SK-N-MC (cell line): ENCODE results near the gene SDK2.

Source experiments
- DNase-seq: peaks from one replicate; pipeline ENCODE4 v3.0.0-alpha.2; 2011; ENCODE audit warnings: low read depth, low spot score
- H3K27ac ChIP-seq: fragments of 200-600 bp; sonication (generic); 2 replicates; pipeline ENCODE4 v1.5.1; 2016; ENCODE audit warnings: mixed run types
- H3K36me3 ChIP-seq: fragments of 200-600 bp; sonication (generic); 2 replicates; pipeline ENCODE4 v1.6.1; 2017; ENCODE audit warnings: antibody characterized with exemption, low read length, mixed read lengths; ENCODE audit not compliant: insufficient read depth
- H3K4me3 ChIP-seq: fragments of 200-600 bp; sonication (generic); 2 replicates; pipeline ENCODE4 v1.5.1; 2016
- H3K9ac ChIP-seq: fragments of 200-600 bp; sonication (generic); 2 replicates; pipeline ENCODE4 v1.8.0; 2017; ENCODE audit warnings: mixed run types, mixed read lengths; ENCODE audit not compliant: insufficient read length
- H3K9me3 ChIP-seq: fragments of 200-600 bp; sonication (generic); 2 replicates; pipeline ENCODE4 v1.6.1; 2017; ENCODE audit warnings: low read depth, mild to moderate bottlenecking, antibody characterized with exemption, low read length, moderate library complexity, mixed read lengths
- EZH2 ChIP-seq: fragments of 200-600 bp; sonication (generic); IDR thresholded peaks from one replicate; pipeline ENCODE4 v1.6.1; 2017; ENCODE audit warnings: antibody characterized with exemption
- FOXP2 ChIP-seq: optimal IDR thresholded peaks from 2 replicates; pipeline ENCODE3; 2011; ENCODE audit warnings: mild to moderate bottlenecking, moderate library complexity; ENCODE audit not compliant: insufficient read depth; ENCODE audit errors: extremely low read length, control extremely low read depth
- POLR2AphosphoS5 ChIP-seq: IDR thresholded peaks from 2 replicates; pipeline ENCODE4 v1.6.1; 2012; ENCODE audit warnings: mild to moderate bottlenecking, low read depth, low read length, borderline replicate concordance

SDK2 gene

DNA sequence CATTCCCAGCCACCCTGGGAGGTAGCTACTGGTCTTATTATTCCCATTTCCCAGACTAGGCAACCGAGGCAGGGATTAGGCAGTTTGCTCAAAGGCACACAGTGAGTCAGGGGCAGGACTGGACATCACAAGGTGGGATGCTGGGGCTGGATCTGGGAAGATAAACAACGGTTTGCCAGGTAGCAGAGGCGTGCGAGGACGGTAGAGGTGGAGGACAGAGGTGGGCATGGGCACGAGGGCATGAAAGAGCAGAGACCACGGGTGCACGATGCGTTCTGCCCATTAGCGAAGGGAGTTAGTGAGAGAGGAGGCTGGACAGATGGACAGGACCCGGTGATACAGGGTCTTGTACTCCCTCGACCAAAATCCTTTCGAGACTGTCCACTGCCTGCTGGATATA, 148.0 kb downstream of the SDK2 start:
- no peaks in the 10 kb centered on the region for H3K36me3 ChIP-seq
- no peak overlapping the region for H3K27ac ChIP-seq
- no peak overlapping the region for H3K4me3 ChIP-seq
- TF ChIP-seq EZH2, result no peak
- TF ChIP-seq POLR2AphosphoS5, result no peak
- no peak for TF ChIP-seq FOXP2
- no peaks in the 10 kb centered on the region for H3K9me3 ChIP-seq
- no peak for DNase-seq
- no peak overlapping the region for H3K9ac ChIP-seq

DNA sequence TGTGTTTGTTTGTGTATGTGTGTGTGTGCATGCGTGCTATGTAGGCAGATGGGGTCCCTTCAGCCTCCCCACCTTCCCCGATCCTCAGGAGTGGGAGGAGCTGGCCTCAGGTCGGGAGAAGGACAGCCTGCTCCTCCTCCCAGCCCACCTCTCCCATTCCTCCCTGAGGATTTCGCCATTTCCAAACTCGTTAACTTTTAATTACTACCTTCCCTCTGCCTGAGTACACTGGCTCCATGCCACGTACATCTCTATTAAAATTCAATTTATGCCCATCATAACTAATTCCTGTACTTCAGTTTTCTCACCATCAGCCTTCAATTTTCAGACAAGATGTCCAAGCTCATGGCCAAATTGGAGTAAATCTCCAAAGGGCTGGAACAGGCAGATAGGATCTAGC, 148.6 kb downstream of the SDK2 start:
- Histone ChIP-seq H3K9ac (no peak overlapping the region), H3K27ac (no peak overlapping the region), H3K36me3 (no peaks in the 10 kb centered on the region), H3K9me3 (no peaks in the 10 kb centered on the region), H3K4me3 (no peak overlapping the region)
- no peak for DNase-seq
- no peak for TF ChIP-seq EZH2
- TF ChIP-seq POLR2AphosphoS5, result no peak
- TF ChIP-seq FOXP2, result no peak

DNA sequence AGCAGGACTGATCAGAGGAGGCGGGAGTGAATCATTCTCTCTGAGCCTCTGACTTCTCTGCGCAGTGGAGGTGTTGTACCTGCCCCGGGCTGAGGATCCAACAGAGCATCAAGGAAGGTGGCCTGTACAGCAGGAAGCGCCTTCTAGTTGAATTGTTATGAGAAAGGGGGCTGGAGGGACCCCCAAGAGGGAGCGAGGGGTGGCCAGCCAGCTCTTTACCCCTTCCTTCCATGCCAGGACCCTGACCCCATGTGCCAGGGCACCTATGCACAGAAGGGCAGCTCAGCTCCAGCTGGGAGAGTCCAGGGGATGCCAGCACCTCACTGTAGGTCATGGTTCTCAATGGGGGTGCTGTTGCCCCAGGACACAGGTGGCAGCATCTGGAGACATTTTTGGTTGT, 149.3 kb downstream of the SDK2 start:
- H3K4me3 ChIP-seq, result no peak overlapping the region
- no peak overlapping the region for H3K27ac ChIP-seq
- H3K9ac ChIP-seq, result no peak overlapping the region
- H3K36me3 ChIP-seq, result no peaks in the 10 kb centered on the region
- no peak for DNase-seq
- H3K9me3 ChIP-seq, result no peaks in the 10 kb centered on the region
- TF ChIP-seq FOXP2 (no peak), POLR2AphosphoS5 (no peak), EZH2 (no peak)

DNA sequence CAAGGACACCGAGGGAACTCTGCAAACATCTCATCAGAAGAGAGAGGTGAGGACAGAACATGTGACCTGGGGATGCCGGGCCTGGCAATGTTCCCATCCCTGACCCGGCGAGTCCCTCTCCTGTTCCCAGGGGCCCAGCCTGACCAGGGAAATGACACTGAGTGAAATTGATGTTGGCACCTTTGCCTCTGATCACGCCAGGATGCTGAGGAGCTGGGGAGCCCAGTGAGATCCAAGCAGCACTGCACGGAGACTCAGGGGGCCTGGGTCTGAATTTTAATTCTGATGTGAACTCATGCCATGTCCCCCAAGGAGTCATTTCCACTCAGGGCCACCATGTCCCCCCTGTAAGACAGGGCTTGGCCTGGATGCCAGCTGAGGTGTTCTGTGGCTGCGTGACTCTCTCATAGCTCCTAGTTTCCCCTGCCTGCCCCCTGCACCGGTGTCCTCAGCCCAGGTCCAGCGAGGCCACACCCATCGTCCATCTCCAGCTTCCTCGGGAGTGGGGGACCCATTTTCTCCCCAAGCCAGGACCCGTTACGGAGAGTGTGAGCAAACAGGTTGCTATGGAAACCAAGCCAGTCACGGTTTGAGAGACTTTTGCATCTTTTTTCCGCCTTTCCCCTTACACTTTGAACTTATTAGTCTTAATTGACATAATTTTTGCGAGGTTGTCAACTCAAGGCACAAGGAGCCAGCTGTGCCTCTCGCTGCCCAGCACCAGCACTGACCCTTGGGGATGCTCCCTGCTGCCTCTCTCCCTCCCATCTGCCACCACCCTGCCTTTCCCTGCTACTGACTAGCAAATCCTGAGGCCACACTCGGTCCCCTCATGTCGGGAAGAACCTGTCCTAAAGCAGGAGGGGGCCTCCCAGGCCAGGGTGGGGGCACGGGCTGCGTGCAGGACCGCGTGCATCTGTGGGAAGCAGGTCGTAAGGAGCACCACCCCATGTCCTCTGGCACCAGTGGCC, 150.0 kb downstream of the SDK2 start:
- no peaks in the 10 kb centered on the region for H3K9me3 ChIP-seq
- no peak for DNase-seq

DNA sequence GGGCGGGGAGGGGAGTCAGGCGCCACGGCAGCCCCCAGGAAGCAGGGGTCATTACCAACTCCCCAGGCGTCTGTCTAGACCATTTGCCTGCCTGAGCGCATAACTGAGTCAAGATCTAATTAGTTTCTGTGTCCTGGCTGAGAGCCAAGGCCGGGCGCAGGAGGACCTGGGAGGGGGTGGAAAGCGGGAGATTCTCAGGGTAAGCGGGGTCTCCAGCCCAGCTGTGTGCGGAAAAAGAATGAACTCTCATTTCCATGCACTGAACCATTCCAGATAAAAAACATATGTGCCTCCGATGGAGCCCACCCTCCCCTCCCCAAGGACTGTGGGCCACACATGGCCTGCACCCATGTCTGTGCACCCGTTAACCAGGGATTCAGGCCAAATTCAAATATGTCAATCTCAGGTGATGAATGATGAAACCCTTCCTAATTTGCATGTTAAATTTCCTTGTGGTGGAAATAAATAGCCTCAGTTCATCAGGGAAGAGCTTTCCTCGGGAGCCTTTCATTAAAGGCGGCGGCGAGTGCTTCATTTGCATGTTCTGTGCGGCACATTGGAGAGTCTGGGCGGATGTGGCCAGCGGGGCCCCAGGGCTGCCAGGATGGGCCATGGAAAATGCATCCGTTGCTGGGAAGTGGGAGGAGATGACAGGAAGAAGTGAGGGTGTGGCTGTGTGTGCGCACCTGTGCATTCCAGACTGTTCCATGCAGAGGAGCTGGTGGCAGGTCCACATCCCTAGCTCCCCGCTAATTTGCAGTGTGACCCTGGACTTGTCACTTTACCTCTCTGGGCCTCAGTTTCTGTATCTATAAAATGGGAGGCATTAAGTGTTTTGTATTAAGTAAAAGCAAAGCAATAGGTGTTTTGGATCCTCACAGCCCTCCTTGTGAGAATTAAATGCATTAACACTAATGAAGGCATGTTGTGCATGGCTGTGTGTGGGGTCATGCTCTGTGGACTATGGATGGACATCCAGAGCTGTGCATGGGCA, 151.1 kb downstream of the SDK2 start:
- no peaks in the 10 kb centered on the region for H3K36me3 ChIP-seq
- DNase-seq, result no peak
- H3K4me3 ChIP-seq, result no peak overlapping the region
- H3K27ac ChIP-seq, result no peak overlapping the region
- no peak overlapping the region for H3K9ac ChIP-seq
- H3K9me3 ChIP-seq, result no peaks in the 10 kb centered on the region
- TF ChIP-seq EZH2 (peak; percentile 8), FOXP2 (no peak)

More for the DNA sequence above, 150.0 kb downstream of the SDK2 start:
- no peak for TF ChIP-seq POLR2AphosphoS5
- no peak for TF ChIP-seq EZH2
- TF ChIP-seq FOXP2, result no peak
- H3K27ac ChIP-seq, result no peak overlapping the region
- H3K36me3 ChIP-seq, result no peaks in the 10 kb centered on the region
- no peak overlapping the region for H3K4me3 ChIP-seq
- no peak overlapping the region for H3K9ac ChIP-seq

DNA sequence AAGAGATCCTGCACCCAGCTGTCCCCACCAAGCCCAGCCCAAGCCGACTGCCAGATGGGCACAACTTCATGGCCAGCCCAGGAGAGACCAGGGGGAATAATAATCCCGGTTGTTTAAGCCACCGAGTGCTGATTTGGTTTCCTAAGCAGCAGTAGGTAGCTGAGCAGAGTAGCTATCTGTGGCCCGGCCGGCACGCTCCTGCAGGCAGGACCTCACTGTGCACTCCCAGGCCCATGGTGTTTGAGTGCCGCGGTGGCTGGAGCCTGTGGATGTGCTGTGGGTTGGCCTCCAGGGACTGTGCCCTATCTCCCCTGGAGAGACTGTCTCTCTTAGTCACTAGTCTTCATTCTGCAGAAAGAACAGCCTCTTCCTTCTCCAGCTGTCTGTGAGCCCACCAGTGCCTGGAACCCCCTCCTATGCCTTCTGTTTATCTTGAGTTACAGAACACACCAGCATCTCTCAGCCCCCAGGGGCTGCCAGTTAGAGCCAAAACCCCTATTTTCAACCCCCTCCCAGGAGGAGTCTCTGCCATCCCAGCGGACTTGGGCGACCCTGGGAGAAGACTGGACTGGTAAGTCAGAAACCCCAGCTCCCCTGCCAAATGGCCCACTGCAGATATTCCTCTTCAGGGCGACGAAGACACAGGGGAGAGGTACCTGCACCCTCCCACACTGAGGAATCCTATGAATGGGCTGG, 152.0 kb downstream of the SDK2 start:
- Histone ChIP-seq H3K9ac (no peak overlapping the region), H3K27ac (no peak overlapping the region), H3K4me3 (no peak overlapping the region), H3K36me3 (no peaks in the 10 kb centered on the region), H3K9me3 (no peaks in the 10 kb centered on the region)
- TF ChIP-seq EZH2 (no peak), FOXP2 (no peak), POLR2AphosphoS5 (no peak)
- no peak for DNase-seq

DNA sequence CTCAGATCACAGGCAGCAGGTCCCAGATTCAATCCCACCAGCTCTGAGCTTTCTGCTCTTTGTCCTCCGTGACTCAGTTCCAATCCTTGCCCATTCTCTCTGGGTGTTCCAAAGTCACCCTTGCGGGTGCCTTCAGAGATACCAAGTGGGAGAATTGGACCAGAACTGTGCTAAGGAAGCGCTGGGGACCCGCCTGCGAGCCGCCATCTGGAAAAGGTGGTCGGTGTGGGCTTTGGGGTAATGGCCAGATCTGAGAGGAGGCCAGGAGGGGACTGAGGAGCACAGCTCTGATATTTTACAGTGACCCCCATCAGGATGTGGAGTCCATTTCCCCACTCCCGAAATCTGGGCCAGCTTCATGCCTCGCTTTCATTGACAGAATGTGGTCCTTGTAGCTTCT, 152.6 kb downstream of the SDK2 start:
- no peak for DNase-seq
- Histone ChIP-seq H3K27ac (no peak overlapping the region), H3K9ac (no peak overlapping the region), H3K36me3 (no peaks in the 10 kb centered on the region), H3K4me3 (no peak overlapping the region), H3K9me3 (no peaks in the 10 kb centered on the region)
- no peak for TF ChIP-seq FOXP2
- no peak for TF ChIP-seq EZH2
- no peak for TF ChIP-seq POLR2AphosphoS5
